H9 (cell line): ENCODE results near the gene ESPL1. TPM values are rescaled to one million over a fixed set of nuclear protein-coding genes. Genes with fewer than 3 reads are reported as not detected.

ENCODE experiments used
- DNase-seq: peaks from one replicate; pipeline ENCODE4 v3.0.0-alpha.2; 2017
- H2AFZ ChIP-seq: one replicate; pipeline ENCODE4 v1.6.1; 2013; ENCODE audit warnings: mild to moderate bottlenecking, low read length, control low read depth, moderate library complexity
- H2AK5ac ChIP-seq: 2 replicates; pipeline ENCODE4 v1.6.1; 2013; ENCODE audit warnings: low read length, control low read depth, mixed read lengths; ENCODE audit not compliant: insufficient read length
- H2BK120ac ChIP-seq: one replicate; pipeline ENCODE4 v1.6.1; 2013; ENCODE audit warnings: low read depth, mild to moderate bottlenecking, low read length, control low read depth, inconsistent platforms; ENCODE audit not compliant: poor library complexity, severe bottlenecking
- H2BK12ac ChIP-seq: 2 replicates; pipeline ENCODE4 v1.6.1; 2013; ENCODE audit warnings: low read length, control low read depth, mixed read lengths, low read depth; ENCODE audit not compliant: insufficient read length
- H2BK15ac ChIP-seq: 2 replicates; pipeline ENCODE4 v1.6.1; 2013; ENCODE audit warnings: low read depth, low read length, control low read depth
- H2BK20ac ChIP-seq: one replicate; pipeline ENCODE4 v1.6.1; 2013; ENCODE audit warnings: low read depth, mild to moderate bottlenecking, low read length, control low read depth, inconsistent platforms; ENCODE audit not compliant: poor library complexity, severe bottlenecking
- H2BK5ac ChIP-seq: 2 replicates; pipeline ENCODE4 v1.6.1; 2013; ENCODE audit warnings: low read length, control low read depth, mixed read lengths; ENCODE audit not compliant: insufficient read length
- H3K14ac ChIP-seq: 2 replicates; pipeline ENCODE4 v1.6.1; 2013; ENCODE audit warnings: low read length, control low read depth; ENCODE audit not compliant: insufficient read depth
- H3K18ac ChIP-seq: 2 replicates; pipeline ENCODE4 v1.6.1; 2013; ENCODE audit warnings: low read depth, mild to moderate bottlenecking, mixed read lengths, low read length, control low read depth; ENCODE audit not compliant: insufficient read length
- H3K23ac ChIP-seq: 2 replicates; pipeline ENCODE4 v1.6.1; 2013; ENCODE audit warnings: low read length, control low read depth, mixed read lengths, low read depth; ENCODE audit not compliant: insufficient read length
- H3K23me2 ChIP-seq: 2 replicates; pipeline ENCODE4 v1.6.1; 2013; ENCODE audit warnings: low read depth, mild to moderate bottlenecking, mixed read lengths, low read length, control low read depth; ENCODE audit not compliant: insufficient read length, poor library complexity, severe bottlenecking
- H3K27ac ChIP-seq: 2 replicates; pipeline ENCODE4 v1.5.1; 2013; ENCODE audit warnings: low read length, control low read depth, mixed read lengths, low read depth; ENCODE audit not compliant: insufficient read length
- H3K27me3 ChIP-seq: 2 replicates; pipeline ENCODE4 v1.6.1; 2013; ENCODE audit warnings: low read length, control low read depth, inconsistent platforms; ENCODE audit not compliant: insufficient read depth
- H3K4ac ChIP-seq: 2 replicates; pipeline ENCODE4 v1.6.1; 2013; ENCODE audit warnings: low read depth, mild to moderate bottlenecking, control low read depth, inconsistent platforms, low read length, moderate library complexity
- H3K4me1 ChIP-seq: 2 replicates; pipeline ENCODE4 v1.6.1; 2013; ENCODE audit warnings: low read length, control low read depth, inconsistent platforms; ENCODE audit not compliant: insufficient read depth
- H3K4me2 ChIP-seq: 2 replicates; pipeline ENCODE4 v1.6.1; 2013; ENCODE audit warnings: low read length, control low read depth, mixed read lengths; ENCODE audit not compliant: insufficient read length, insufficient read depth
- H3K56ac ChIP-seq: 2 replicates; pipeline ENCODE4 v1.6.1; 2013; ENCODE audit warnings: low read depth, mild to moderate bottlenecking, mixed read lengths, low read length, control low read depth; ENCODE audit not compliant: insufficient read length
- H3K79me1 ChIP-seq: 2 replicates; pipeline ENCODE4 v1.6.1; 2013; ENCODE audit warnings: low read depth, mild to moderate bottlenecking, moderate library complexity, low read length, control low read depth, inconsistent platforms; ENCODE audit not compliant: insufficient read depth, poor library complexity, severe bottlenecking
- H3K79me2 ChIP-seq: 2 replicates; pipeline ENCODE4 v1.6.1; 2013; ENCODE audit warnings: low read length, control low read depth, inconsistent platforms; ENCODE audit not compliant: insufficient read depth
- H3K9ac ChIP-seq: 2 replicates; pipeline ENCODE4 v1.6.1; 2013; ENCODE audit warnings: low read length, control low read depth, mixed read lengths; ENCODE audit not compliant: insufficient read length; ENCODE audit errors: extremely low read depth
- H3K9me3 ChIP-seq: one replicate; pipeline ENCODE4 v1.6.1; 2013; ENCODE audit warnings: low read depth, low read length, inconsistent platforms; ENCODE audit not compliant: control insufficient read depth
- H3T11ph ChIP-seq: one replicate; pipeline ENCODE4 v1.6.1; 2013; ENCODE audit warnings: mild to moderate bottlenecking, low read length, control low read depth, inconsistent platforms
- H4K20me1 ChIP-seq: one replicate; pipeline ENCODE4 v1.6.1; 2013; ENCODE audit not compliant: control insufficient read depth, insufficient read length, insufficient read depth
- H4K5ac ChIP-seq: 2 replicates; pipeline ENCODE4 v1.6.1; 2013; ENCODE audit warnings: low read depth, mild to moderate bottlenecking, mixed read lengths, low read length, control low read depth; ENCODE audit not compliant: insufficient read length
- H4K8ac ChIP-seq: replicated peaks from 2 replicates; pipeline ENCODE4 v1.6.1; 2013; ENCODE audit warnings: low read length, control low read depth, mixed read lengths, low read depth; ENCODE audit not compliant: insufficient read length
- H4K91ac ChIP-seq: 2 replicates; pipeline ENCODE4 v1.6.1; 2013; ENCODE audit warnings: low read depth, mild to moderate bottlenecking, moderate library complexity, mixed read lengths, low read length, control low read depth; ENCODE audit not compliant: insufficient read length
- H3K27ac Mint-ChIP-seq, 3 experiments: 2 replicates in 2 of 3; 3 replicates in 1 of 3; pipeline ENCODE4 v1.8.0; 2020 to 2021; ENCODE audit warnings: mixed read lengths in 3 of 3, mild to moderate bottlenecking in 1 of 3, moderate library complexity in 1 of 3
- H3K27me3 Mint-ChIP-seq: 2 replicates; pipeline ENCODE4 v1.8.0; 2021; ENCODE audit warnings: low read depth, mild to moderate bottlenecking, moderate library complexity, mixed read lengths
- H3K36me3 Mint-ChIP-seq, 3 experiments: 2 replicates in 2 of 3; 3 replicates in 1 of 3; pipeline ENCODE4 v1.8.0; 2020 to 2021; ENCODE audit warnings: low read depth in 3 of 3, mixed read lengths in 3 of 3; ENCODE audit not compliant: insufficient read depth in 1 of 3
- H3K4me1 Mint-ChIP-seq, 2 experiments: 2 replicates each; pipeline ENCODE4 v1.8.0; 2020; ENCODE audit warnings: mixed read lengths in 2 of 2
- H3K4me3 Mint-ChIP-seq, 2 experiments: 2 replicates in 1 of 2; 3 replicates in 1 of 2; pipeline ENCODE4 v1.8.0; 2020 to 2021; ENCODE audit warnings: mild to moderate bottlenecking in 2 of 2, mixed read lengths in 2 of 2, moderate library complexity in 1 of 2
- H3K9me3 Mint-ChIP-seq, 2 experiments: 2 replicates in 1 of 2; 3 replicates in 1 of 2; pipeline ENCODE4 v1.8.0; 2020; ENCODE audit warnings: mild to moderate bottlenecking in 2 of 2, mixed read lengths in 2 of 2, moderate library complexity in 1 of 2
- CTCF ChIP-seq: fragments of 200-600 bp; sonication (generic); conservative IDR thresholded peaks from 3 replicates; pipeline ENCODE4 v1.8.0; 2021; ENCODE audit warnings: antibody characterized with exemption, mild to moderate bottlenecking
- WGBS: extraction: QIAGEN DNeasy Blood & Tissue Kit; methylation state at CpG from one replicate; pipeline ENCODE4 v1.1.7; 2013; ENCODE audit warnings: missing lambda C conversion rate, low lambda C conversion rate, mixed read lengths; ENCODE audit not compliant: insufficient read length; ENCODE audit errors: extremely low coverage; 5-methylcytosine and 5-hydroxymethylcytosine counted together
- total RNA-seq: library from RNA; stranded (reverse); gene quantifications from 2 replicates; pipeline ENCODE4 v1.2.1, GENCODE V29; 2021

The ESPL1 gene
- total RNA-seq, 1 experiment from 2014 or later, result 43.2 TPM

GRCh38 chr12:53265783-53266182 lies 2.3 kb upstream of the ESPL1 start:
- H3K18ac ChIP-seq, result no peak overlapping the region
- no peak overlapping the region for H2BK15ac ChIP-seq
- H2BK12ac ChIP-seq, result no peak overlapping the region
- no peaks in the 10 kb centered on the region for H4K20me1 ChIP-seq
- no peak overlapping the region for H2BK120ac ChIP-seq
- no peak for DNase-seq
- peaks cover 5% of the 10 kb centered on the region; the same call in 1 of the 2 replicates for H3K79me2 ChIP-seq
- no peak overlapping the region for H4K8ac ChIP-seq
- no peak overlapping the region for H4K91ac ChIP-seq
- H3T11ph ChIP-seq, result no peak overlapping the region
- no peak overlapping the region for H3K27ac ChIP-seq
- peaks cover 25% of the 10 kb centered on the region in 2 experiments for H3K4me1 Mint-ChIP-seq
- WGBS, result no CpG with 5 or more reads among the region's 2 CpGs
- no peak overlapping the region for H2BK20ac ChIP-seq
- peaks cover 10 to 18% (median 16%) of the 10 kb centered on the region in 3 experiments; a peak in 6 of 7 replicates for H3K36me3 Mint-ChIP-seq
- H3K27me3 ChIP-seq, result no peaks in the 10 kb centered on the region
- no peak overlapping the region for H3K4ac ChIP-seq
- no peak overlapping the region for H3K4me2 ChIP-seq
- H2BK5ac ChIP-seq, result no peak overlapping the region
- no peak overlapping the region for H3K14ac ChIP-seq
- no peaks in the 10 kb centered on the region; the same call in none of the 2 replicates for H3K27me3 Mint-ChIP-seq
- no peak overlapping the region for H3K23ac ChIP-seq
- no peak overlapping the region for H3K56ac ChIP-seq
- H3K9me3 ChIP-seq, result no peaks in the 10 kb centered on the region
- TF ChIP-seq CTCF, result no peak
- H3K27ac Mint-ChIP-seq, result no peak overlapping the region; a peak in 1 of 7 replicates
- no peaks in the 10 kb centered on the region for H3K9me3 Mint-ChIP-seq
- no peak overlapping the region for H4K5ac ChIP-seq
- H3K4me1 ChIP-seq, result no peaks in the 10 kb centered on the region
- H3K23me2 ChIP-seq, result peaks cover 6% of the 10 kb centered on the region
- no peak overlapping the region for H3K9ac ChIP-seq
- H3K79me1 ChIP-seq, result peaks cover 14% of the 10 kb centered on the region
- H2AK5ac ChIP-seq, result no peak overlapping the region
- H2AFZ ChIP-seq, result no peak overlapping the region
- H3K4me3 Mint-ChIP-seq, result no peak overlapping the region
